IMR-90 (cell line): Measurements from ENCODE around the gene SIM1. TPM values are rescaled to one million over a fixed set of nuclear protein-coding genes. Genes with fewer than 3 reads are reported as not detected.

Experiments used
- BHLHE40 ChIP-seq: fragments of 150-350 bp; IDR thresholded peaks from 2 replicates; pipeline ENCODE4 v1.6.1; 2016; ENCODE audit warnings: mild to moderate bottlenecking, low read depth, low read length
- ELK1 ChIP-seq: fragments of 150-350 bp; IDR thresholded peaks from 2 replicates; pipeline ENCODE4 v1.6.1; 2016; ENCODE audit warnings: low read depth, mild to moderate bottlenecking, low read length, moderate library complexity, borderline replicate concordance
- MAFK ChIP-seq: IDR thresholded peaks from 2 replicates; pipeline ENCODE4 v1.6.1; 2012; ENCODE audit warnings: low read depth, low read length, improper control_type of control experiment
- NFE2L2 ChIP-seq: fragments of 150-350 bp; IDR thresholded peaks from 2 replicates; pipeline ENCODE4 v1.6.1; 2016; ENCODE audit warnings: low read depth, mild to moderate bottlenecking, low read length
- RAD21 ChIP-seq: IDR thresholded peaks from 2 replicates; pipeline ENCODE4 v1.6.1; 2012; ENCODE audit warnings: low read length, improper control_type of control experiment
- polyA plus RNA-seq, 3 experiments: library from polyadenylated mRNA; depleted of rRNA; stranded (reverse); fragments of >200 nt; gene quantifications; 2 replicates each; pipeline ENCODE4 v1.2.3, GENCODE V29; 2012; ENCODE audit warnings: low replicate concordance in 1 of 3
- total RNA-seq: library from RNA; depleted of rRNA; stranded (reverse); fragments of >200 nt; gene quantifications from 2 replicates; pipeline ENCODE4 v1.2.3, GENCODE V29; 2012

Gene SIM1
- total and polyA plus RNA-seq, 2 of the 4 experiments (the other 2 are of a cell fraction) = not detected

GRCh38 chr6:100464162-100464851, 414 bp downstream of the SIM1 start (continued):
- TF ChIP-seq ELK1 (no peak), NFE2L2 (no peak), MAFK (no peak), RAD21 (no peak), BHLHE40 (no peak)
